ENCODE results near the gene TSKU.

TSKU gene

DNA sequence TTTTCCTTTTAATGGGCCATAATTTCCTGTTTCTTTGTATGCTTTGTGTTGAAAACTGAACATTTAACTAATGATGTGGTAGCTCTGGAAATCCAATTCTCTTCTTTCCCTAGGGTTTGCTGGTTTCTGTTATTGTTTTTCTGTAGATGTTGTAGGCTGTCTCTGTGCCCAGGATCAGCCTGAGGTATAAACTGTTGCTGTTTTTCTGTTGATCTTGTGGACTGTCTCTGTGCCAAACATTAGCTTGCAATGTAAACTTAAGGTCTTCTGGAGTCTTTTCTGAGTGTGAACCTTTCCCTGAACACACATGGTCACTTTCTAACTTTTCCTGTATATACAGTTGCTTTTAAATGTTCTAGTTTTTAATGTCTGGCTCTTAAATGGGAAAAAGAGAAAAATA is 5.9 kb upstream of the TSKU start:
- Histone ChIP-seq H3K27me3 (ENCODE audit: insufficient read depth, low read length, poor library complexity, severe bottlenecking) (no peaks in the 10 kb centered on the region), H3K4me2 (ENCODE audit: low read depth, low read length, poor library complexity, severe bottlenecking) (peak overlapping the region; percentile 6), H3K36me3 (ENCODE audit: insufficient read depth, low read length) (no peaks in the 10 kb centered on the region), H3K4me1 (ENCODE audit: insufficient read depth, low read length, poor library complexity, severe bottlenecking) (peaks cover 37% of the 10 kb centered on the region), H3F3A (ENCODE audit: low read depth) (no peaks in the 10 kb centered on the region), H4K20me1 (ENCODE audit: insufficient read depth, low read length, poor library complexity, severe bottlenecking) (no peaks in the 10 kb centered on the region), H3K9ac (ENCODE audit: low read depth, low read length, poor library complexity, severe bottlenecking) (no peak overlapping the region), H3K9me3 (ENCODE audit: insufficient read depth, low read depth, low read length) (peaks cover 10% of the 10 kb centered on the region; the same call in 1 of the 2 replicates), H3K79me2 (ENCODE audit: insufficient read depth, low read length) (peaks cover 11% of the 10 kb centered on the region; the same call in 1 of the 2 replicates), H2AFZ (ENCODE audit: low read length) (no peak overlapping the region), H3K4me3 (ENCODE audit: low read length, poor library complexity, severe bottlenecking) (no peak overlapping the region), H3K9me2 (replicated peaks; ENCODE audit: low read depth, low read length) (no peaks in the 10 kb centered on the region)
- TF ChIP-seq EZH2phosphoT487 (IDR thresholded peaks at IDR 0.05; ENCODE audit: borderline replicate concordance) (no peak), CTCF (conservative IDR thresholded peaks at IDR 0.05; ENCODE audit: low read length) (no peak)

GRCh38 chr11:76777876-76778275 is 5.3 kb upstream of the TSKU start:
- Histone ChIP-seq H3K79me2 (ENCODE audit: insufficient read depth, low read length) (peaks cover 17% of the 10 kb centered on the region; the same call in 1 of the 2 replicates), H3K4me2 (ENCODE audit: low read depth, low read length, poor library complexity, severe bottlenecking) (no peak overlapping the region), H3K36me3 (ENCODE audit: insufficient read depth, low read length) (no peaks in the 10 kb centered on the region), H4K20me1 (ENCODE audit: insufficient read depth, low read length, poor library complexity, severe bottlenecking) (no peaks in the 10 kb centered on the region), H3K4me1 (ENCODE audit: insufficient read depth, low read length, poor library complexity, severe bottlenecking) (peaks cover 37% of the 10 kb centered on the region), H3K9me2 (replicated peaks; ENCODE audit: low read depth, low read length) (no peaks in the 10 kb centered on the region), H3K4me3 (ENCODE audit: low read length, poor library complexity, severe bottlenecking) (no peak overlapping the region), H2AFZ (ENCODE audit: low read length) (no peak overlapping the region; the same call in 1 of the 2 replicates), H3F3A (ENCODE audit: low read depth) (no peaks in the 10 kb centered on the region), H3K9me3 (ENCODE audit: insufficient read depth, low read depth, low read length) (peaks cover 10% of the 10 kb centered on the region; the same call in 1 of the 2 replicates), H3K27me3 (ENCODE audit: insufficient read depth, low read length, poor library complexity, severe bottlenecking) (no peaks in the 10 kb centered on the region), H3K9ac (ENCODE audit: low read depth, low read length, poor library complexity, severe bottlenecking) (no peak overlapping the region)
- TF ChIP-seq EZH2phosphoT487 (IDR thresholded peaks at IDR 0.05; ENCODE audit: borderline replicate concordance), result no peak
- no peak for TF ChIP-seq CTCF (conservative IDR thresholded peaks at IDR 0.05; ENCODE audit: low read length)

DNA sequence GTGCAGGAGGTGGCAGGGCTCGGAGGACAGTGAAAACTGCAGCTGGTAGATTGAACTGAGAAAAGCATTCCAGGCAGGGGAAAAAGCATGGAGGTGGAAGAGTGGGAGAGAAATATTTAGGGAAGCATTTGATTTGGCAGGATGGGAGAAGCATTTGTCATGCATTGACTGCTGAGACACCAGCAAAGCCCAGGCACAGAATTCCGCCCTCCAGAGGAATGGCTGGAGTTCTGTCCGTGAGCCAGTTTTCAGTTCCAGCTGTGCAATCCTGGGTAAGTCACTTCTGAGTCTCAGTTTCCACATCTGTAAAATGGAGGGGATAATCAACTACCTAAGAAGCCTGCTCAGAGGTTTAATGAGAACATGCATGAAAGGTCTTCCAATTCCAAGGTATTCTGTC is 4.3 kb upstream of the TSKU start:
- H3F3A ChIP-seq (ENCODE audit: low read depth), result no peaks in the 10 kb centered on the region
- H2AFZ ChIP-seq (ENCODE audit: low read length), result no peak overlapping the region
- H3K79me2 ChIP-seq (ENCODE audit: insufficient read depth, low read length), result peaks cover 24% of the 10 kb centered on the region
- H3K4me3 ChIP-seq (ENCODE audit: low read length, poor library complexity, severe bottlenecking), result no peak overlapping the region
- no peaks in the 10 kb centered on the region for H3K36me3 ChIP-seq (ENCODE audit: insufficient read depth, low read length)
- H3K4me2 ChIP-seq (ENCODE audit: low read depth, low read length, poor library complexity, severe bottlenecking), result no peak overlapping the region
- H3K27me3 ChIP-seq (ENCODE audit: insufficient read depth, low read length, poor library complexity, severe bottlenecking), result peaks cover 3% of the 10 kb centered on the region
- peaks cover 10% of the 10 kb centered on the region; the same call in 1 of the 2 replicates for H3K9me3 ChIP-seq (ENCODE audit: insufficient read depth, low read depth, low read length)
- no peak overlapping the region for H3K9ac ChIP-seq (ENCODE audit: low read depth, low read length, poor library complexity, severe bottlenecking)
- TF ChIP-seq CTCF (conservative IDR thresholded peaks at IDR 0.05; ENCODE audit: low read length), result no peak
- no peak for TF ChIP-seq EZH2phosphoT487 (IDR thresholded peaks at IDR 0.05; ENCODE audit: borderline replicate concordance)
- H3K4me1 ChIP-seq (ENCODE audit: insufficient read depth, low read length, poor library complexity, severe bottlenecking), result peaks cover 37% of the 10 kb centered on the region
- no peaks in the 10 kb centered on the region for H3K9me2 ChIP-seq (replicated peaks; ENCODE audit: low read depth, low read length)
- H4K20me1 ChIP-seq (ENCODE audit: insufficient read depth, low read length, poor library complexity, severe bottlenecking), result no peaks in the 10 kb centered on the region

Data from Loucy (cell line).